HepG2 (cell line): Measurements from ENCODE around the gene IGFBP5. TPM values are rescaled to one million over a fixed set of nuclear protein-coding genes. Genes with fewer than 3 reads are reported as not detected.

Source experiments
- ATAC-seq: fragments of 200-7000 bp; cut with Tn5 transposase; 3 replicates; pipeline ENCODE4 v1.9.1; 2020; ENCODE audit warnings: mild to moderate bottlenecking, moderate library complexity
- BruUV-seq: library from RNA; stranded (reverse); fragments of 400-500 nt; replicated peaks from 2 replicates; lab custom pipeline; 2021; lab: Mats Ljungman, UMichigan
- CTCF ChIA-PET: fragments of 300-600 bp; formaldehyde crosslinking; extraction: SDS; loops from one replicate; lab custom pipeline; 2021; ENCODE audit warnings: low total read pairs, inconsistent platforms, low intra/inter-chr PET ratio; lab: Yijun Ruan, JAX
- POLR2A ChIA-PET: fragments of 350-600 bp; sonication (Branson Sonifier 250); formaldehyde crosslinking; loops from one replicate; lab custom pipeline; 2020; ENCODE audit warnings: antibody characterized with exemption, inconsistent platforms; lab: Yijun Ruan, JAX
- DNase-seq: peaks from one replicate; pipeline ENCODE4 v3.0.0-alpha.2; 2015; ENCODE audit warnings: low spot score
- FAIRE-seq: peaks from 3 replicates; lab custom pipeline; 2011; peaks lifted over from hg19 to GRCh38; lab: Jason Lieb, UNC
- H2AFZ ChIP-seq: one replicate; pipeline ENCODE4 v1.6.1; 2011; ENCODE audit warnings: low read length, inconsistent platforms
- H3K27ac ChIP-seq: fragments of 300-600 bp; 3 replicates; pipeline ENCODE4 v1.8.0; 2011; ENCODE audit warnings: mixed run types, mild to moderate bottlenecking, mixed read lengths, low read length, inconsistent platforms; ENCODE audit not compliant: insufficient read depth; ENCODE audit errors: extremely low read length
- H3K27me3 ChIP-seq, 2 experiments: fragments of 200-600 bp in 1 of 2; 2 replicates in 1 of 2; 3 replicates in 1 of 2; pipeline versions ENCODE4 v1.6.0 to v1.8.0; 2011; ENCODE audit warnings: low read length in 2 of 2, mild to moderate bottlenecking in 2 of 2, moderate library complexity in 2 of 2, inconsistent platforms in 1 of 2; ENCODE audit not compliant: insufficient read depth in 2 of 2, control insufficient read depth in 1 of 2
- H3K36me3 ChIP-seq, 2 experiments: fragments of 200-600 bp in 1 of 2; replicated peaks in 1 of 2; 2 replicates in 1 of 2; 3 replicates in 1 of 2; pipeline versions ENCODE4 v1.5.1 to v1.8.0; 2011; ENCODE audit warnings: low read length in 2 of 2, inconsistent platforms in 1 of 2; ENCODE audit not compliant: insufficient read depth in 2 of 2, control insufficient read depth in 1 of 2
- H3K4me1 ChIP-seq: 2 replicates; pipeline ENCODE4 v1.5.1; 2012; ENCODE audit warnings: low read length, inconsistent platforms; ENCODE audit not compliant: insufficient read depth
- H3K4me2 ChIP-seq: 2 replicates; pipeline ENCODE4 v1.6.0; 2011; ENCODE audit warnings: low read depth, low read length, inconsistent platforms
- H3K4me3 ChIP-seq, 3 experiments: fragments of 200-600 bp in 1 of 3; sonication (generic), shearing (Covaris generic) in 1 of 3; replicated peaks in 1 of 3; 2 replicates each; pipeline ENCODE4 v1.5.1; 2011 to 2016; ENCODE audit warnings: low read length in 3 of 3, inconsistent platforms in 2 of 3, low read depth in 2 of 3, mild to moderate bottlenecking in 2 of 3, control low read depth in 1 of 3, mixed read lengths in 1 of 3; ENCODE audit not compliant: insufficient read depth in 1 of 3
- H3K79me2 ChIP-seq: one replicate; pipeline ENCODE4 v1.6.1; 2011; ENCODE audit warnings: low read length, inconsistent platforms; ENCODE audit not compliant: insufficient read depth
- H3K9ac ChIP-seq: 2 replicates; pipeline ENCODE4 v1.6.0; 2011; ENCODE audit warnings: mild to moderate bottlenecking, low read depth, low read length, inconsistent platforms; ENCODE audit not compliant: insufficient read depth
- H3K9me3 ChIP-seq: 2 replicates; pipeline ENCODE4 v1.5.1; 2012; ENCODE audit warnings: mild to moderate bottlenecking, low read length
- H4K20me1 ChIP-seq: 2 replicates; pipeline ENCODE4 v1.6.0; 2011; ENCODE audit warnings: inconsistent platforms, mild to moderate bottlenecking, low read length, moderate library complexity; ENCODE audit not compliant: insufficient read depth
- EZH2 ChIP-seq: conservative IDR thresholded peaks from 2 replicates; pipeline ENCODE4 v1.6.1; 2012; ENCODE audit warnings: mild to moderate bottlenecking, low read depth, low read length, moderate library complexity
- MED1 ChIP-seq: sonication (generic); formaldehyde crosslinking; IDR thresholded peaks from 2 replicates; pipeline ENCODE4 v1.4.0; 2020; ENCODE audit warnings: missing genetic modification reagents
- NR2F1 ChIP-seq, 2 experiments: fragments of 450-650 bp in 1 of 2; formaldehyde crosslinking in 1 of 2; IDR thresholded peaks; 2 replicates each; pipeline versions ENCODE4 v1.5.0 to v1.6.1; 2016 to 2020; ENCODE audit warnings: mild to moderate bottlenecking in 1 of 2, missing compliant biosample characterization in 1 of 2, missing genetic modification reagents in 1 of 2, moderate library complexity in 1 of 2
- THAP11 ChIP-seq: IDR thresholded peaks from 2 replicates; pipeline ENCODE4 v1.6.1; 2016; ENCODE audit warnings: missing biosample characterization, missing genetic modification reagents
- ZKSCAN1 ChIP-seq: fragments of 150-350 bp; IDR thresholded peaks from 2 replicates; pipeline ENCODE4 v1.6.1; 2014; ENCODE audit warnings: low read length
- ZNF138 ChIP-seq: sonication (generic); formaldehyde crosslinking; IDR thresholded peaks from 2 replicates; pipeline ENCODE4 v1.5.0; 2020; ENCODE audit warnings: mild to moderate bottlenecking, low read depth, missing genetic modification reagents
- ZNF501 ChIP-seq: sonication (generic); formaldehyde crosslinking; IDR thresholded peaks from 2 replicates; pipeline ENCODE4 v1.5.1; 2020; ENCODE audit warnings: mild to moderate bottlenecking, moderate library complexity, missing genetic modification reagents
- WGBS: methylation state at CpG from one replicate; pipeline ENCODE4 v1.1.6; 2017; ENCODE audit warnings: low lambda C conversion rate; 5-methylcytosine and 5-hydroxymethylcytosine counted together
- in situ Hi-C: cut with HindIII; loops from 2 replicates; pipeline ENCODE4 v1.10.0; 2017; ENCODE audit warnings: low pct_unique_long_range_greater_than_20kb; ENCODE audit not compliant: extremely low pct_ligation_motif_present
- intact Hi-C: fragments of 100-400 bp; cut with micrococcal nuclease; formaldehyde crosslinking; loops from one replicate; pipeline ENCODE4 v1.10.0; 2022; ENCODE audit not compliant: unreplicated experiment
- polyA plus RNA-seq, 8 experiments: library from polyadenylated mRNA; depleted of rRNA in 3 of 8; stranded (reverse) in 7 of 8; unstranded in 1 of 8; fragments of >200 nt; fragmentation: Illumina TruSeq in 4 of 8; extraction: Trizol in 4 of 8; gene quantifications; 2 replicates each; pipeline versions ENCODE4 v1.2.1 to v1.2.3, GENCODE V29; 2011 to 2016; ENCODE audit warnings: low read depth in 4 of 8, missing spikeins in 1 of 8, mixed read lengths in 1 of 8; ENCODE audit not compliant: insufficient read depth in 1 of 8
- total RNA-seq, 5 experiments: library from RNA; depleted of rRNA; stranded (reverse); fragments of >200 nt; fragmentation: Illumina TruSeq; extraction: Trizol; gene quantifications; 2 replicates each; pipeline ENCODE4 v1.2.3, GENCODE V29; 2016; ENCODE audit warnings: low read depth in 1 of 5

The IGFBP5 gene
- total and polyA plus RNA-seq, 2 of the 13 experiments (the other 11 are each of a cell fraction or from before 2014, with no cell fraction given) = 0.15 TPM; not detected in 1

GRCh38 chr2:216635171-216635570, 60.2 kb downstream of the IGFBP5 start (continued):
- no peak for TF ChIP-seq MED1 (CRISPR knock-in tag)

DNA sequence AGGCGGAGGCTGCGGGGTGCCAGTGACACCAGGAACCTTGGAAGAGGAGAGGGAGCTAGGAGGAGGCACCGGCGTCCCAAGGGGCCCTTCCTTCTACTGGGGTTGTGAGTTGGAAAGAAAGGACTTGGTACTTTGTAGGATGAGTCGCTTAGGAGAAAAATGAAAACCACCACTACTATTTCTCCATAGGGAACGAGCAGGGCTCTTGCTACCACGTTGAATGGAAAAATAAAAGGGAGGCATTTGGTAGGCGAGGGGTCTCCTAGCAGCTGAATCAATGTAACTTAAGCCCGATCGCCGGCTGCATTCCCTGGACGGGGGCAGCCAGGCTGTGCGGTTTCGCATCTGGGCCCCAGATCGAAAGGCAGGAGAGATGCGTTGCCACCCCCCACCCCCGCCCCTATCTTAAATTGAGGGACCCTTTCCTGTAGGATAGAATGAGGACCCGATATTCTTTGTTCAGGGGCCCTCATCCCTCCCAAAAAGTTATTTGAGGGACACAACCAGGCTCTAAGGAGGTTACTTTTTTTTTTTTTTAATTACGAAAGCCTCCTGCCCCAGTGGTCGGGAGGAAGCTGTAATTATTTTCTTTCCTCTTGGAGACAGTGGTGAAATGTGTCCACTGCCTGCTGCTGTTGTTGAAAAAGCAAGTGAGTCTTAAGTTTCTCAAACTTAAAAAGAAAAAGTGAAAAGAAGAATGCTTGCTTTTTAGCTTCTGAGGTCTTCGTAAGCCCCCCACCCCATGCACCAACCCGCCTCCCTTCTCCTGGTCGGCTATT, 60.8 kb downstream of the IGFBP5 start:
- FAIRE-seq (no peak), ATAC-seq (no peak), DNase-seq (no peak)
- H3K4me1 ChIP-seq = peaks cover 45% of the 10 kb centered on the region
- no peak overlapping the region for H2AFZ ChIP-seq
- no peaks in the 10 kb centered on the region for H3K9me3 ChIP-seq
- H3K79me2 ChIP-seq = no peaks in the 10 kb centered on the region
- CTCF ChIA-PET = no interaction called here
- H3K27me3 ChIP-seq = peaks cover 8 to 56% of the 10 kb centered on the region in 2 experiments; a peak in 4 of 5 replicates
- in situ Hi-C loops = no loop called here
- no peak overlapping the region for H3K27ac ChIP-seq
- no peaks in the 10 kb centered on the region for H4K20me1 ChIP-seq
- H3K4me3 ChIP-seq = peak overlapping the region in 2 of 3 experiments; percentile 17 to 71; a peak in 3 of 6 replicates
- TF ChIP-seq EZH2 (peak; percentile 5; the same call in 1 of the 2 replicates), NR2F1 (CRISPR knock-in tag; IDR thresholded peaks at IDR 0.05) (no peak), ZNF138 (CRISPR knock-in tag) (0 out of 2 replicates have a peak, but pooled peaks have one; percentile 20), ZNF501 (0 out of 2 replicates have a peak, but pooled peaks have one; percentile 5), THAP11 (no peak), ZKSCAN1 (no peak)
- H3K9ac ChIP-seq = no peak overlapping the region
- no peaks in the 10 kb centered on the region for H3K36me3 ChIP-seq
- intact Hi-C loops = no loop called here
- POLR2A ChIA-PET = interaction anchor here (1.0 kb wide), 1 partner anchor 15 kb away, joined by 3 read pairs; no protein-coding TSS in a partner anchor
- no TSS peak for BruUV-seq
- WGBS = 43% methylated on average over 22 of the region's 23 CpGs
- H3K4me2 ChIP-seq = peak overlapping the region; percentile 90
